Upper lobe of left lung (tissue), 6 donors: ENCODE measurements around the gene S100A10. TPM values are rescaled to one million over a fixed set of nuclear protein-coding genes. Genes with fewer than 3 reads are reported as not detected.
A peak's percentile ranks its signal among the peaks of the same experiment; 100 is the strongest.

Experiments used
- ATAC-seq, 2 donors: fragments of 200-7000 bp; cut with Tn5 transposase; one replicate each; pipeline ENCODE4 v1.9.1; 2022; ENCODE audit warnings: mild to moderate bottlenecking in 2 of 2, moderate library complexity in 2 of 2; ENCODE audit not compliant: low FRiP score in 2 of 2
- DNase-seq, 2 donors: peaks; one replicate each; pipeline ENCODE4 v3.0.0-alpha.2; 2019 to 2020
- H3K27ac ChIP-seq, 4 donors: fragments of 200-600 bp; sonication (generic); one replicate each; pipeline ENCODE4 v1.5.1; 2016 to 2019
- H3K27me3 ChIP-seq, 4 donors: fragments of 200-600 bp; sonication (generic); one replicate each; pipeline ENCODE4 v1.5.1; 2017 to 2019
- H3K36me3 ChIP-seq, 4 donors: fragments of 200-600 bp; sonication (generic); one replicate each; pipeline ENCODE4 v1.5.1; 2016 to 2019
- H3K4me1 ChIP-seq, 4 donors: fragments of 200-600 bp; sonication (generic); one replicate each; pipeline ENCODE4 v1.5.1; 2018 to 2019
- H3K4me3 ChIP-seq, 4 donors: fragments of 200-600 bp; sonication (generic); one replicate each; pipeline ENCODE4 v1.5.1; 2017 to 2019; ENCODE audit warnings: mild to moderate bottlenecking in 2 of 4, moderate library complexity in 1 of 4
- H3K9me3 ChIP-seq, 4 donors: fragments of 200-600 bp; sonication (generic); one replicate each; pipeline ENCODE4 v1.5.1; 2018 to 2019
- EP300 ChIP-seq, 4 donors: sonication (generic); formaldehyde crosslinking; IDR thresholded peaks; one replicate each; pipeline ENCODE4 v1.5.1; 2017; ENCODE audit warnings: antibody characterized with exemption in 4 of 4, control low read depth in 2 of 4
- POLR2A ChIP-seq, 4 donors: fragments of 450-650 bp; IDR thresholded peaks; one replicate each; pipeline ENCODE4 v1.5.1; 2016 to 2017; ENCODE audit warnings: antibody characterized with exemption in 4 of 4, mild to moderate bottlenecking in 2 of 4
- POLR2AphosphoS5 ChIP-seq, 2 donors: sonication (generic); formaldehyde crosslinking; IDR thresholded peaks; one replicate each; pipeline ENCODE4 v1.5.1; 2017; ENCODE audit warnings: antibody characterized with exemption in 2 of 2
- WGBS, 2 donors: methylation state at CpG; one replicate each; pipeline ENCODE4 v1.1.5; 2017 to 2018; 5-methylcytosine and 5-hydroxymethylcytosine counted together
- total RNA-seq, 6 donors: library from RNA; depleted of rRNA in 4 of 6; stranded (reverse); fragments of >200 nt in 4 of 6; gene quantifications; one replicate each; pipeline versions ENCODE4 v1.1.0 to v1.2.1, GENCODE V29; 2016 to 2021
- TF ChIP-seq, protein P1 (sequence below), 6 experiments: fragments of 450-650 bp in 4 of 6; fragments of 200-600 bp in 2 of 6; sonication (generic) in 2 of 6; IDR thresholded peaks; one replicate each; pipeline ENCODE4 v1.5.1; 2016 to 2019; ENCODE audit warnings: antibody characterized with exemption in 6 of 6
- donor health status: DM: no; HTN: no; CAD: no; lungs with moderate emphysema.
- donor health status: DM: no; HTN: yes; CAD: no; lungs with severe emphysema.

Gene S100A10
- total RNA-seq, 6 donors from 2014 or later, result 79.6 to 785 (median 432) TPM

- H3K9me3 ChIP-seq, result no peaks in the 10 kb centered on the region
- 73 to 75% methylated on average over 6 of the region's 6 CpGs for WGBS, 2 donors
- peak in 1 of 2 donors; percentile 5 for ATAC-seq
- H3K4me3 ChIP-seq, result no peak overlapping the region
- H3K27ac ChIP-seq, result peak overlapping the region; percentile 45 to 99 (median 94)
- TF ChIP-seq, protein P1, sequence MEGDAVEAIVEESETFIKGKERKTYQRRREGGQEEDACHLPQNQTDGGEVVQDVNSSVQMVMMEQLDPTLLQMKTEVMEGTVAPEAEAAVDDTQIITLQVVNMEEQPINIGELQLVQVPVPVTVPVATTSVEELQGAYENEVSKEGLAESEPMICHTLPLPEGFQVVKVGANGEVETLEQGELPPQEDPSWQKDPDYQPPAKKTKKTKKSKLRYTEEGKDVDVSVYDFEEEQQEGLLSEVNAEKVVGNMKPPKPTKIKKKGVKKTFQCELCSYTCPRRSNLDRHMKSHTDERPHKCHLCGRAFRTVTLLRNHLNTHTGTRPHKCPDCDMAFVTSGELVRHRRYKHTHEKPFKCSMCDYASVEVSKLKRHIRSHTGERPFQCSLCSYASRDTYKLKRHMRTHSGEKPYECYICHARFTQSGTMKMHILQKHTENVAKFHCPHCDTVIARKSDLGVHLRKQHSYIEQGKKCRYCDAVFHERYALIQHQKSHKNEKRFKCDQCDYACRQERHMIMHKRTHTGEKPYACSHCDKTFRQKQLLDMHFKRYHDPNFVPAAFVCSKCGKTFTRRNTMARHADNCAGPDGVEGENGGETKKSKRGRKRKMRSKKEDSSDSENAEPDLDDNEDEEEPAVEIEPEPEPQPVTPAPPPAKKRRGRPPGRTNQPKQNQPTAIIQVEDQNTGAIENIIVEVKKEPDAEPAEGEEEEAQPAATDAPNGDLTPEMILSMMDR (IDR thresholded peaks at IDR 0.05), result no peak
- peak; percentile 5 to 33 for TF ChIP-seq POLR2AphosphoS5 (IDR thresholded peaks at IDR 0.05)
- no peak for TF ChIP-seq EP300 (IDR thresholded peaks at IDR 0.05)
- TF ChIP-seq POLR2A (IDR thresholded peaks at IDR 0.05), result no peak
- peaks cover 31 to 47% (median 37%) of the 10 kb centered on the region in 4 donors for H3K4me1 ChIP-seq
- H3K27me3 ChIP-seq, result no peaks in the 10 kb centered on the region
- no peaks in the 10 kb centered on the region for H3K36me3 ChIP-seq
- no peak for DNase-seq
Measured at GRCh38 chr1:151994956-151995355, 1.3 kb upstream of the S100A10 start.

DNA sequence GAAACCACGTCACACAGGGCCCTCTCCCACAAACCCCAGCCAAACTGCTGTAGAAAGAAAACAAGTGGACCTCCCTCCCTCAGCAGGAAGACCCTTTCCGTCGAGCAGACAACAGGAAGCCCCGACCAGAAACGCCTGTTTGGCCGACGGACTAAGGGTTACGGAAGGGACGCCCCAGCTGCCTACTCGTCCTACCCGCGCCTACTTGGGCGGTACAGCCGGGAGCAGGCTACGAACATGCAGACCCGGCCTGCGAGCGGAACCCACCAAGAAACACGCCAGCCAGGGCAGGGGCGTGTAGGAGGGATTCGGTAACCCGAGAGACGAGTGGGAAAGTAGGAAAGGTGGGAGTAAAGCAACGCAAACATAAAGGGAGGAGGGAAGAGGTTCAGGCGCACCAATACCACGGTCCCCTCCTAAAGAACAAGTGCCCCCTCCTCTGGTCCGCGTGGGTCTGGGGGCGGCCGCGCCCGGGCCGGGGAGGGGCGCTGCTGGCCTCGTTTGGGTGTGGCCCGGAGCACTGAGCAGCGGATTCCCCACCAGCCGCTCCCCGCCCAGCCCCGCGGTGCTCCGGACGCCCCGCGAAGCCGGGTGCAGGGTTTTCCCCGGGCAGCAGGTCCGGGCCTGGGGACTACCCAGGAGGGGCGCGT, 450 bp downstream of the S100A10 start:
- Histone ChIP-seq H3K4me1 (peaks cover 47 to 64% (median 55%) of the 10 kb centered on the region in 4 donors), H3K4me3 (peak overlapping the region; percentile 59 to 92 (median 72)), H3K36me3 (no peaks in the 10 kb centered on the region), H3K9me3 (no peaks in the 10 kb centered on the region), H3K27me3 (no peaks in the 10 kb centered on the region), H3K27ac (peak overlapping the region; percentile 93 to 99 (median 96))
- ATAC-seq (peak in 1 of 2 donors; percentile 29), DNase-seq (peak in 1 of 2 donors; percentile 40)
- TF ChIP-seq POLR2AphosphoS5 (IDR thresholded peaks at IDR 0.05) (no peak), POLR2A (IDR thresholded peaks at IDR 0.05) (peak in 1 of 4 donors; percentile 45)
- 0 to 2% methylated on average over 33 to 38 of the region's 50 CpGs for WGBS, 2 donors

GRCh38 chr1:151992303-151993083, 1.2 kb downstream of the S100A10 start:
- Histone ChIP-seq H3K4me3 (peak overlapping the region; percentile 59 to 92 (median 72)), H3K4me1 (peaks cover 53 to 71% (median 62%) of the 10 kb centered on the region in 4 donors), H3K36me3 (no peaks in the 10 kb centered on the region), H3K27ac (peak overlapping the region; percentile 93 to 99 (median 96)), H3K27me3 (no peaks in the 10 kb centered on the region), H3K9me3 (no peaks in the 10 kb centered on the region)
- ATAC-seq (peak; percentile 80 to 82), DNase-seq (peak; percentile 73 to 92)
- WGBS, 2 donors, result 13 to 27% methylated on average over 16 to 18 of the region's 21 CpGs
- TF ChIP-seq EP300 (IDR thresholded peaks at IDR 0.05) (peak in 2 of 4 donors; percentile 16 to 73), POLR2AphosphoS5 (IDR thresholded peaks at IDR 0.05) (peak; percentile 77 to 84), POLR2A (IDR thresholded peaks at IDR 0.05) (peak in 3 of 4 donors; percentile 37 to 81 (median 80))
- TF ChIP-seq, protein P1 (IDR thresholded peaks at IDR 0.05), result no peak

GRCh38 chr1:151991663-151992302, 1.9 kb downstream of the S100A10 start:
- peak overlapping the region; percentile 93 to 99 (median 96) for H3K27ac ChIP-seq
- peak overlapping the region; percentile 34 to 73 (median 65) for H3K4me3 ChIP-seq
- no peaks in the 10 kb centered on the region for H3K27me3 ChIP-seq
- DNase-seq (no peak), ATAC-seq (no peak)
- no peaks in the 10 kb centered on the region for H3K36me3 ChIP-seq
- TF ChIP-seq, protein P1 (IDR thresholded peaks at IDR 0.05), result no peak
- TF ChIP-seq POLR2AphosphoS5 (IDR thresholded peaks at IDR 0.05) (no peak), EP300 (IDR thresholded peaks at IDR 0.05) (no peak), POLR2A (IDR thresholded peaks at IDR 0.05) (no peak)
- H3K4me1 ChIP-seq, result peaks cover 55 to 77% (median 65%) of the 10 kb centered on the region in 4 donors
- 23 to 38% methylated on average over 6 of the region's 6 CpGs for WGBS, 2 donors
- H3K9me3 ChIP-seq, result no peaks in the 10 kb centered on the region

GRCh38 chr1:151990856-151991198, 2.8 kb downstream of the S100A10 start:
- Histone ChIP-seq H3K36me3 (peaks cover under 1 to 3% (median 2%) of the 10 kb centered on the region in 4 donors), H3K4me3 (peak overlapping the region in 3 of 4 donors; percentile 59 to 73 (median 71)), H3K4me1 (peaks cover 59 to 86% (median 71%) of the 10 kb centered on the region in 4 donors), H3K9me3 (no peaks in the 10 kb centered on the region), H3K27me3 (no peaks in the 10 kb centered on the region), H3K27ac (peak overlapping the region; percentile 85 to 99 (median 94))
- ATAC-seq, result no peak
- peak in 1 of 2 donors; percentile 62 for DNase-seq
- TF ChIP-seq, protein P1 (IDR thresholded peaks at IDR 0.05), result no peak
- TF ChIP-seq POLR2A (IDR thresholded peaks at IDR 0.05) (no peak), EP300 (IDR thresholded peaks at IDR 0.05) (no peak), POLR2AphosphoS5 (IDR thresholded peaks at IDR 0.05) (no peak)
- 21 to 28% methylated on average over 4 to 5 of the region's 5 CpGs for WGBS, 2 donors
